Neural crest cell (in vitro differentiated cells): Measurements from ENCODE around the gene ZFYVE28. TPM values are rescaled to one million over a fixed set of nuclear protein-coding genes. Genes with fewer than 3 reads are reported as not detected.

Source experiments
- DNase-seq: peaks from one replicate; pipeline ENCODE4 v3.0.0; 2021; ENCODE audit warnings: low read depth, mixed read lengths, low spot score
- H3K27ac Mint-ChIP-seq: one replicate; pipeline ENCODE4 v1.8.0; 2021; ENCODE audit warnings: mild to moderate bottlenecking, mixed read lengths; ENCODE audit not compliant: unreplicated experiment
- H3K27me3 Mint-ChIP-seq: 2 replicates; pipeline ENCODE4 v1.8.0; 2021; ENCODE audit warnings: low read depth, mild to moderate bottlenecking, mixed read lengths
- H3K36me3 Mint-ChIP-seq: 2 replicates; pipeline ENCODE4 v1.8.0; 2021; ENCODE audit warnings: low read depth, mild to moderate bottlenecking, mixed read lengths
- H3K4me1 Mint-ChIP-seq: 2 replicates; pipeline ENCODE4 v1.8.0; 2021; ENCODE audit warnings: mixed read lengths
- H3K4me3 Mint-ChIP-seq: one replicate; pipeline ENCODE4 v1.8.0; 2021; ENCODE audit warnings: mild to moderate bottlenecking, mixed read lengths
- H3K9me3 Mint-ChIP-seq: 2 replicates; pipeline ENCODE4 v1.8.0; 2021; ENCODE audit warnings: mixed read lengths
- total RNA-seq: library from RNA; stranded (reverse); gene quantifications from 2 replicates; pipeline ENCODE4 v1.2.1, GENCODE V29; 2021
- TF ChIP-seq, protein P1 (sequence below): fragments of 200-600 bp; sonication (generic); conservative IDR thresholded peaks from 2 replicates; pipeline ENCODE4 v1.5.0; 2021; ENCODE audit warnings: antibody characterized with exemption, mild to moderate bottlenecking

The ZFYVE28 gene
- total RNA-seq, 1 donor from 2014 or later, result 1.4 TPM

GRCh38 chr4:2426711-2427275 is 8.3 kb upstream of the ZFYVE28 start:
- Mint-ChIP-seq H3K4me1 (no peaks in the 10 kb centered on the region), H3K36me3 (no peaks in the 10 kb centered on the region)

DNA sequence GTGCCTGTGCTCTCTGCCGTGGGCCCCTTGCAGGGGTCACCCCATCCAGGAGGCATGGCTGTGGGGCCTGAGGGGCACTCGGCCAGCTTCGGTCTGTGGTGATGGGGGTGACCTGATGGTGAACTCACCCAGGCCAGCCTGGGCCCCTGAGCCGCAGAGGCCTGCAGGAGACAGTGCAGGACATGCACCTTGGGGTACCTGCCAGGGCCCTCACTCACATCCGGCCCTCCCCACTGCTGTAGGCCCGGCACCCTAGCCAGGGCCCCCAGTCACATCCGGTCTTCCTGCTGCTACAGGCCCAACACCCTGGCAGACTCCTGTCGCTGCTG is 7.6 kb upstream of the ZFYVE28 start:
- TF ChIP-seq, protein P1, sequence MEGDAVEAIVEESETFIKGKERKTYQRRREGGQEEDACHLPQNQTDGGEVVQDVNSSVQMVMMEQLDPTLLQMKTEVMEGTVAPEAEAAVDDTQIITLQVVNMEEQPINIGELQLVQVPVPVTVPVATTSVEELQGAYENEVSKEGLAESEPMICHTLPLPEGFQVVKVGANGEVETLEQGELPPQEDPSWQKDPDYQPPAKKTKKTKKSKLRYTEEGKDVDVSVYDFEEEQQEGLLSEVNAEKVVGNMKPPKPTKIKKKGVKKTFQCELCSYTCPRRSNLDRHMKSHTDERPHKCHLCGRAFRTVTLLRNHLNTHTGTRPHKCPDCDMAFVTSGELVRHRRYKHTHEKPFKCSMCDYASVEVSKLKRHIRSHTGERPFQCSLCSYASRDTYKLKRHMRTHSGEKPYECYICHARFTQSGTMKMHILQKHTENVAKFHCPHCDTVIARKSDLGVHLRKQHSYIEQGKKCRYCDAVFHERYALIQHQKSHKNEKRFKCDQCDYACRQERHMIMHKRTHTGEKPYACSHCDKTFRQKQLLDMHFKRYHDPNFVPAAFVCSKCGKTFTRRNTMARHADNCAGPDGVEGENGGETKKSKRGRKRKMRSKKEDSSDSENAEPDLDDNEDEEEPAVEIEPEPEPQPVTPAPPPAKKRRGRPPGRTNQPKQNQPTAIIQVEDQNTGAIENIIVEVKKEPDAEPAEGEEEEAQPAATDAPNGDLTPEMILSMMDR, result no peak
- Mint-ChIP-seq H3K9me3 (no peaks in the 10 kb centered on the region), H3K4me3 (no peak overlapping the region), H3K27me3 (peaks cover 27% of the 10 kb centered on the region), H3K27ac (no peak overlapping the region), H3K36me3 (no peaks in the 10 kb centered on the region), H3K4me1 (no peaks in the 10 kb centered on the region)
- no peak for DNase-seq

More at GRCh38 chr4:2426711-2427275, 8.3 kb upstream of the ZFYVE28 start:
- TF ChIP-seq, protein P1, result no peak
- DNase-seq, result no peak
- Mint-ChIP-seq H3K4me3 (no peak overlapping the region), H3K9me3 (no peaks in the 10 kb centered on the region), H3K27ac (no peak overlapping the region), H3K27me3 (peaks cover 19% of the 10 kb centered on the region)

DNA sequence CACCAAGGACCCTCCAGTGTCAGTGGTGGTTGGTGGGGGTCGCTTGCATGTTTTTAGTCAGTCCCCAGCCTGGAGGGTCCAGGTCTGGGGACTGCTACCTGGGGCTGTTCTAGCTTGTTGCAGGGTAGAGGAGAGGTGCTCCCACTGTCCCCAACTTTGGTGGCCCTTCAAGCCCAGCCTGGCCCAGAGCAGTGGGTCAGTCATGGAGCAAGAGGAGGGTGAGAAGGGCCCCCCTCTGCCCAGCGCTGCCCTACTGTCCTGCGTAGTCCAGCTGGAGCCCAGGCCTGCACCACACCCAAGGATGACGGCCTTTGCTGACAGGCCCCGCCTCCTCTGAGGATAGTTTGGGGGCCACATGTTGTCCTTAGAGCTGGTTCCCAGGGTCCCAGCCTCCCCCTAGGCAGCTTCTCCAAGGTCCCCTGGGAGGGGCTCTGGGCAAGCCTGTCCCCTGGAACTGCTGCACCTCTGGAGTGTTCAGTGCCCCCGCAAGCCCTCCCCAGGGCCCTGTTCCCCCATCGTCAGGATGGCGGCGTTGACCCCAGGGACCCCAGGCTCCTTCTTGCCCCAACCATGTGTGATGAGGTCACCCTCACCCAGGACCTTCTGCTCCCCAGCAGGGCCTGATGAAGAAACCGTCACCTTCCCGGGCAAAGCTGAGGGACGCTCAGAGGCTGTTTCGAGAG is 7.1 kb upstream of the ZFYVE28 start:
- H3K27me3 Mint-ChIP-seq, result peaks cover 32% of the 10 kb centered on the region
- no peak overlapping the region for H3K4me3 Mint-ChIP-seq
- TF ChIP-seq, protein P1, result no peak
- H3K4me1 Mint-ChIP-seq, result no peaks in the 10 kb centered on the region
- H3K9me3 Mint-ChIP-seq, result no peaks in the 10 kb centered on the region
- no peak for DNase-seq
- no peak overlapping the region for H3K27ac Mint-ChIP-seq
- no peaks in the 10 kb centered on the region for H3K36me3 Mint-ChIP-seq

DNA sequence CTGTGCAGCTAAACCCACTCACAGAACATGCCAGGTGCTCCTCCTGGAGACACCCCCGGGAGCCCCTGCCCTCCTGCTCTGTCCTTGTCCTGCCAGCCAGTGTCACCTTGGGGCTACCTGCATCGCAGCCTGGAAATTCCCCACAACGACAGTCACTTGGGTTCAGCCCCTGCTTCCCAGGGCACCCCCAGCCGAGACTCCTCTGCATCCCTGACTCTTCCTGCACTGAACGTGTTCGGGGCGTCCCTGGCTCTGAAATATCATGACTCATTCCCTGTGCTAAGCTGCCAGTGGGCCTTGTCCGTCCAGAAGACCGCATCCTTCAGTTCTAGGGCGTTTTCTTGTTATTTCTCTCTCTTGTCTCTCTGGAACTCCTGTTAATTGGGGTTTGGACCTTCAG is 6.1 kb upstream of the ZFYVE28 start:
- H3K4me3 Mint-ChIP-seq, result no peak overlapping the region
- no peaks in the 10 kb centered on the region for H3K36me3 Mint-ChIP-seq
- no peaks in the 10 kb centered on the region for H3K4me1 Mint-ChIP-seq
- H3K27ac Mint-ChIP-seq, result no peak overlapping the region
- DNase-seq, result no peak
- H3K27me3 Mint-ChIP-seq, result peaks cover 42% of the 10 kb centered on the region
- TF ChIP-seq, protein P1, result no peak
- H3K9me3 Mint-ChIP-seq, result no peaks in the 10 kb centered on the region

GRCh38 chr4:2423695-2424094 is 5.2 kb upstream of the ZFYVE28 start:
- no peak overlapping the region for H3K4me3 Mint-ChIP-seq
- no peak for DNase-seq
- peaks cover 50% of the 10 kb centered on the region for H3K27me3 Mint-ChIP-seq
- no peak overlapping the region for H3K27ac Mint-ChIP-seq
- TF ChIP-seq, protein P1, result no peak
- no peaks in the 10 kb centered on the region for H3K9me3 Mint-ChIP-seq
- H3K4me1 Mint-ChIP-seq, result peaks cover 6% of the 10 kb centered on the region
- no peaks in the 10 kb centered on the region for H3K36me3 Mint-ChIP-seq
